Neural crest cell (in vitro differentiated cells): Measurements from ENCODE around the gene ADCY5. TPM values are rescaled to one million over a fixed set of nuclear protein-coding genes. Genes with fewer than 3 reads are reported as not detected.

Experiments used
- DNase-seq: peaks from one replicate; pipeline ENCODE4 v3.0.0; 2021; ENCODE audit warnings: low read depth, mixed read lengths, low spot score
- H3K27ac Mint-ChIP-seq: one replicate; pipeline ENCODE4 v1.8.0; 2021; ENCODE audit warnings: mild to moderate bottlenecking, mixed read lengths; ENCODE audit not compliant: unreplicated experiment
- H3K27me3 Mint-ChIP-seq: 2 replicates; pipeline ENCODE4 v1.8.0; 2021; ENCODE audit warnings: low read depth, mild to moderate bottlenecking, mixed read lengths
- H3K36me3 Mint-ChIP-seq: 2 replicates; pipeline ENCODE4 v1.8.0; 2021; ENCODE audit warnings: low read depth, mild to moderate bottlenecking, mixed read lengths
- H3K4me1 Mint-ChIP-seq: 2 replicates; pipeline ENCODE4 v1.8.0; 2021; ENCODE audit warnings: mixed read lengths
- H3K4me3 Mint-ChIP-seq: one replicate; pipeline ENCODE4 v1.8.0; 2021; ENCODE audit warnings: mild to moderate bottlenecking, mixed read lengths
- H3K9me3 Mint-ChIP-seq: 2 replicates; pipeline ENCODE4 v1.8.0; 2021; ENCODE audit warnings: mixed read lengths
- total RNA-seq: library from RNA; stranded (reverse); gene quantifications from 2 replicates; pipeline ENCODE4 v1.2.1, GENCODE V29; 2021
- TF ChIP-seq, protein P1 (sequence below): fragments of 200-600 bp; sonication (generic); conservative IDR thresholded peaks from 2 replicates; pipeline ENCODE4 v1.5.0; 2021; ENCODE audit warnings: antibody characterized with exemption, mild to moderate bottlenecking

Gene ADCY5
- total RNA-seq, 1 donor from 2014 or later = 2.2 TPM

DNA sequence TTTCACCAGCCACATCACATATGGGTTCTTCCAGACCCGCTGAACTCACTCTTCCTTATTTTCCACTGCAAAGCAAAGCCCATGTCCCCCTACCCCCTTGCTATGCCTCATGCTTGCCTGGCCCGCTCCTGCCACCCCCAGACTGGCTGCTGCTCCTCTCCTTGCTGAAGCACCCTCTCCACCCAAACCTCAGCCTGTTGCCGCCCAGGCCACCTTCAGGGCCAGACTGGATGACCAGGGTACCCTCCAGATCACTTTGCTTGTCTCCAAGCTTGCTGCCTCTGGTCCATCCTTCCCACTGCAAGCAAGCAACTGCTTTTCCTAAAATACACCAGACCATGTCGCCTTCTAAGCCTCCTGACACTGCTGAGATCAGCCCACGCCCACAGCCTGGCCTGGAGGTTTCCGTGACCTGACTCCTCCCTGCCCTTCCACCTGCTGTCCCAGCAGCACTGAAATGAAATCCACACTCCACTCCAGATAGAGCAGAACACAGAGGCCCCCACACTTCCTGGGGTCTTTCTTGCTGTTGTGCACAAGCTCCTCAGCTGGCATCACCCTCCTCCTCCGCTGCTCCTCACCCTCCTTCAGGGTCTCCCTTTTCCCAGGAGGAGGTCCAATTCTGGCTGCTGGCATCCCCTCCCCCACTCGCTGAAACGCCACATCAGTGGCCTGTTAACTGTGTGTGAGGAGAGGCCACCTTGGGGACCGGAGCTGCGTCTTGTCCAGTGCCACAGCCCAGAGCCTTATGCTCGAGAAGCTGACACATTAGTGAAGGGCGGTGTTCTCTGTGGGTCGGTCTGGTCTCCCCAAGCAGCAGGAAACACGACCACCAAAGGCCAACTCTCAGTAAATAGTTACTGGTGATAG lies 99.1 kb downstream of the ADCY5 start:
- peaks cover under 1% of the 10 kb centered on the region for H3K9me3 Mint-ChIP-seq
- no peak for DNase-seq
- no peaks in the 10 kb centered on the region for H3K36me3 Mint-ChIP-seq
- TF ChIP-seq, protein P1, sequence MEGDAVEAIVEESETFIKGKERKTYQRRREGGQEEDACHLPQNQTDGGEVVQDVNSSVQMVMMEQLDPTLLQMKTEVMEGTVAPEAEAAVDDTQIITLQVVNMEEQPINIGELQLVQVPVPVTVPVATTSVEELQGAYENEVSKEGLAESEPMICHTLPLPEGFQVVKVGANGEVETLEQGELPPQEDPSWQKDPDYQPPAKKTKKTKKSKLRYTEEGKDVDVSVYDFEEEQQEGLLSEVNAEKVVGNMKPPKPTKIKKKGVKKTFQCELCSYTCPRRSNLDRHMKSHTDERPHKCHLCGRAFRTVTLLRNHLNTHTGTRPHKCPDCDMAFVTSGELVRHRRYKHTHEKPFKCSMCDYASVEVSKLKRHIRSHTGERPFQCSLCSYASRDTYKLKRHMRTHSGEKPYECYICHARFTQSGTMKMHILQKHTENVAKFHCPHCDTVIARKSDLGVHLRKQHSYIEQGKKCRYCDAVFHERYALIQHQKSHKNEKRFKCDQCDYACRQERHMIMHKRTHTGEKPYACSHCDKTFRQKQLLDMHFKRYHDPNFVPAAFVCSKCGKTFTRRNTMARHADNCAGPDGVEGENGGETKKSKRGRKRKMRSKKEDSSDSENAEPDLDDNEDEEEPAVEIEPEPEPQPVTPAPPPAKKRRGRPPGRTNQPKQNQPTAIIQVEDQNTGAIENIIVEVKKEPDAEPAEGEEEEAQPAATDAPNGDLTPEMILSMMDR = no peak
- H3K27me3 Mint-ChIP-seq = peaks cover 11% of the 10 kb centered on the region
- no peak overlapping the region for H3K4me3 Mint-ChIP-seq
- H3K4me1 Mint-ChIP-seq = peaks cover 5% of the 10 kb centered on the region
- no peak overlapping the region for H3K27ac Mint-ChIP-seq

DNA sequence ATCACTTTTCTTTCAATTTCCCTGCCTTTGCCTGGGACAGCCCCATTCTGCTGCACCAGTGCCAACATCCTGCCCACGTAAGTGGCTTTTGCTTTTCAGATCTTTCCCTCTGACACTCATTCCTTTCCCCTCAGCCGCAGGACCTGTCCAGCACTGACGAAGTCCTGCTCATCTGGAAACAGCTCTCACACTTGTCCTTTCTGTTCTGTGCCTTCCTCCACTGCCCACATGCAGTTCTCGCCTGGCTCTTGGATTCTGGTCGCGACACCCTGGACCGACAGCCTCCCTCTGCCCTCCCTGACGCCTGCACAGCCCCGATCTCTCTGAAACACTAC lies 99.7 kb downstream of the ADCY5 start:
- Mint-ChIP-seq H3K27ac (no peak overlapping the region), H3K36me3 (no peaks in the 10 kb centered on the region), H3K9me3 (no peaks in the 10 kb centered on the region), H3K4me3 (no peak overlapping the region), H3K4me1 (peaks cover 12% of the 10 kb centered on the region), H3K27me3 (peaks cover 11% of the 10 kb centered on the region)
- no peak for DNase-seq
- TF ChIP-seq, protein P1 = no peak

DNA sequence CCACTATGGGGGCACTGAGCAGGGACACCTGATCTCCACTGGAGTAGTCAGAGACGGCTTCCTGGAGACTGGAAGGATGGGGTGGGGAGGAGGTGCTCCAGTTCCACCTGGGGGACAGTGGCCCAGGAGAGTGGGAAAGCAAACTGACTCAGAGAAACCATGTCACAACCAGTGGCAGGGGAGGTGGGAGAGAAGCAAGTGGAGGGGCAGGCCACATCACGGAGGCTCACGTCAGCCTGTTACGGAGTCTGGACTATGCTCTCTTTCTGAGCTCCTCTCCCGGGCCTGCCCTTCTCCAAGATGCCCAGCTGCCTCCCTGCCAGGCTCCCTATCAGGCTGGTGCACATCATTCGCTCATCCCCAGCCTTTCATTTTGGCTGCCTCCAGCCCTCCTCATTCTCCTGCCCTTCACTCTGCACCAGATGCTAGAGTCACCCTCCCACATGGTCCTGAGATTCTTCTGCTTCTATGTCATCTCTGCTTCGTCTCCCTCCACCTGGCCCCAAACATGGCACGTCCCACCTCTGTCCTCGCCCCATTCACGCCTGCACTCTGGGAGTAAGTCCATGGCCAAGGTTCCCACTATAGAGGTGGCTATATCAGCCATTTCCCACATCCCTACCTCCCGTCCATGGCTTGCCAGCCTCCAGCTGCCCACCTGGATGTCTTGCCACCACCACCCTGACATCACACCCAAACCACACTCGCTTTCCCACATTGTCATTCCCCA lies 100.3 kb downstream of the ADCY5 start:
- no peak for DNase-seq
- Mint-ChIP-seq H3K36me3 (no peaks in the 10 kb centered on the region), H3K4me1 (peaks cover 15% of the 10 kb centered on the region), H3K9me3 (no peaks in the 10 kb centered on the region), H3K27me3 (peaks cover 11% of the 10 kb centered on the region), H3K4me3 (no peak overlapping the region), H3K27ac (peak overlapping the region; percentile 79)
- TF ChIP-seq, protein P1 = no peak

DNA sequence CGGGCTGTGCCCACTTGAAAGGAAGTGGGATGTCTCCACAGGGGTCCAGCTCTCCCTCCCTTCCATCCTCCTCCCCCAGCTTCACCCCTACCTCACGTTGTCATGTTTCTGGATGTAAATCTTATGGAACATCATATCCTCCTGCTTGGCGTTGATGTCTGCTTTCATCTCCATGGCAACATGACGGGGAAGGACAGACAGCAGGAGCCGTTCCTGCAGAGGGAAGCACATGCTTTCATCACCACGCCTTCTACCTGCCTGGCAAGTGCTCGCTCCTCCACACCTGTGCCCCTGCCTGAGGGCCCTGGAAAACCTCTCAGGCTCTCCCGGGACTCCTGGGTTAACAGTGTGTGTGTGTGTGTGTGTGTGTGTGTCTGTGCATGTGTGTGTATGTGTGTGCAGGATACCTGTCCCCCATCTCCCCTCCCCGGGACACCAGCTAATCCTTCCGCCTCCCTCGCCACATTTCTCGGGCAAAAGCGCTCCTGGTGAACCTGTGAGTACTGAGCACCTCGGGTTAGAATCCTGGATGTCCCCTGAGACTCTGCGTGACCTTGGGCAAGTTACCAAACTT lies 101.1 kb downstream of the ADCY5 start:
- TF ChIP-seq, protein P1 = no peak
- Mint-ChIP-seq H3K9me3 (no peaks in the 10 kb centered on the region), H3K27me3 (peaks cover 11% of the 10 kb centered on the region), H3K4me1 (peaks cover 15% of the 10 kb centered on the region), H3K27ac (no peak overlapping the region), H3K36me3 (no peaks in the 10 kb centered on the region), H3K4me3 (no peak overlapping the region)
- DNase-seq = no peak

DNA sequence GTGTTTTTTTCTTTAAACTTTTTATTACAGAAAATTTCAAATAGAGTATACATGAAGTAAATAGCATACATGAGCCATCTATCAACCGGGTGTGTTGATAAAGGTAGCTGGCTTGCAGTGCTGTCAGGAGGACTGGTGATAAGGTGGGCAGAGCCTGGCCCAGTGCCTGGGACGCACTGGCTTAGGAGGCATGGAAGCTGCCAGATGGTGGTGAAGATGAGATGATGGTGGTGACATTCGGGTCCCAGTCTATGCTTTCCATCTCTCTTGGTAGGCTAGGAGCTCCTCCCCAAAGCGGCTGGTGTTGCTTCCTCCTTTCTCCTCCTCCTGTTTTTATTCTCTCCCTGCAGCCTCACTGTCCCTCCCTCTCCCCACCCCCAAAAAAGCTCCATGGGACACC lies 101.7 kb downstream of the ADCY5 start:
- Mint-ChIP-seq H3K27me3 (peaks cover 11% of the 10 kb centered on the region), H3K36me3 (no peaks in the 10 kb centered on the region), H3K27ac (no peak overlapping the region), H3K9me3 (no peaks in the 10 kb centered on the region), H3K4me1 (peaks cover 15% of the 10 kb centered on the region), H3K4me3 (no peak overlapping the region)
- TF ChIP-seq, protein P1 = no peak
- DNase-seq = no peak
